Mucosa of descending colon (tissue), 3 donors: Measurements from ENCODE around the gene CMYA5. TPM values are rescaled to one million over a fixed set of nuclear protein-coding genes. Genes with fewer than 3 reads are reported as not detected.

ENCODE experiments used
- ATAC-seq: fragments of 200-7000 bp; cut with Tn5 transposase; one replicate; pipeline ENCODE4 v1.9.1; 2020; ENCODE audit warnings: mild to moderate bottlenecking, moderate library complexity
- DNase-seq, 3 donors: peaks; one replicate each; pipeline ENCODE4 v3.0.0-alpha.2; 2020
- H3K36me3 ChIP-seq: fragments of 200-600 bp; one replicate; pipeline ENCODE4 v1.8.0; 2021; ENCODE audit warnings: low read depth, mild to moderate bottlenecking
- H3K4me1 ChIP-seq: fragments of 200-600 bp; one replicate; pipeline ENCODE4 v1.8.0; 2021; ENCODE audit warnings: low read depth, mild to moderate bottlenecking
- H3K4me3 ChIP-seq: fragments of 200-600 bp; one replicate; pipeline ENCODE4 v1.8.0; 2021; ENCODE audit warnings: mild to moderate bottlenecking
- H3K9me3 ChIP-seq: fragments of 200-600 bp; one replicate; pipeline ENCODE4 v1.8.0; 2021; ENCODE audit warnings: mild to moderate bottlenecking
- intact Hi-C, 2 donors: fragments of 100-400 bp; cut with DNase I in 1 of 2; cut with micrococcal nuclease in 1 of 2; formaldehyde crosslinking; loops; one replicate each; pipeline versions ENCODE4 v1.11.0 to v1.11.1; 2022; cut with DNase I, micrococcal nuclease
- total RNA-seq, 3 donors: library from RNA; stranded (reverse); fragmentation: NEBNext Ultra II Directional in 2 of 3; extraction: Animal tissue kit (Norgen Biotek cat#: 25700) in 2 of 3; gene quantifications; one replicate each; pipeline versions ENCODE4 v1.2.1 to v1.2.4, GENCODE V29; 2021 to 2023
- TF ChIP-seq, protein P1 (sequence below): fragments of 200-600 bp; IDR thresholded peaks from one replicate; pipeline ENCODE4 v1.8.0; 2022; ENCODE audit warnings: antibody characterized with exemption, mild to moderate bottlenecking
- donor health status: DM: no; HTN: no; CAD: no; lungs with moderate emphysema.
- donor health status: DM: no; HTN: no; CAD: no.
- donor health status: DM: no; HTN: yes; CAD: no.

CMYA5 gene
- total RNA-seq, 3 donors from 2014 or later, result 0.55 to 3.3 (median 1.1) TPM

DNA sequence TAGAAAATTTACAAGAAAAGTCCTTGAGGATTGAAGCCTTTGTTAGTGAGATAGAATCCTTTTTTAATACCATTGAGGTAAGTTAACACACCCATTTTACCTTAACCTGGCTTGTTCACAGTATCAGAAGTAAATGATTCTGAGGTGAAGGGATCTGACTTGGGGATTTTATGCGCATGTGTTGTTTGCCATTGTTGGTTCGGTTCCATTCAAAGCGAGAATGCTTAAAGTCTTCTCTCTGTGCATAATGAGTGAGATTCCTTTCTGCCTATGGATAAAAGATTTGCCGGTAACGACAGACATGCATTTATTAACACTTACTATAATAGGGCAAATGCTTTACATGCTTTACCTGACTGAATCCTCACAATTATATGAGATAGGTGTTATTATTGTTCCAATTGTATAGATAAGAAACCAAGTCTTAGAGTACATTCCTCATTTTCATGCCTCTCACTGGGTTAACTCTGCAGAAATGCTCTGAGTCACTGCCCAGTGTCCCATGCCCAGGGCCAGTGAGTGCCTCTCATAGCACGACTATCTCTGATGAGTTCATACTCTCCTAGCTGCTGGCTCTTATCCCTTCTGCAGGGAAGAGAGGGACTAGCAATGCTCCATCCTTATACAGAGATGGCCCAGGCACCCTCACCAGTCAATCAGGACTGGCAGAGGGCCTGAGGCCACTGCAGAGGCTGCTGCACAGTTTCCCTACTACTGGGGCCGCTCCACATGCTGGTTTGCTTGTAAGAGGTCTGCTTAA is 54.4 kb downstream of the CMYA5 start:
- no peak for ATAC-seq

GRCh38 chr5:79745255-79745654 is 55.6 kb downstream of the CMYA5 start:
- DNase-seq (no peak), ATAC-seq (no peak)
- no peaks in the 10 kb centered on the region for H3K9me3 ChIP-seq
- H3K4me3 ChIP-seq, result no peak overlapping the region
- H3K36me3 ChIP-seq, result no peaks in the 10 kb centered on the region
- no peaks in the 10 kb centered on the region for H3K4me1 ChIP-seq
- intact Hi-C loops, result no loop called here
- TF ChIP-seq, protein P1, sequence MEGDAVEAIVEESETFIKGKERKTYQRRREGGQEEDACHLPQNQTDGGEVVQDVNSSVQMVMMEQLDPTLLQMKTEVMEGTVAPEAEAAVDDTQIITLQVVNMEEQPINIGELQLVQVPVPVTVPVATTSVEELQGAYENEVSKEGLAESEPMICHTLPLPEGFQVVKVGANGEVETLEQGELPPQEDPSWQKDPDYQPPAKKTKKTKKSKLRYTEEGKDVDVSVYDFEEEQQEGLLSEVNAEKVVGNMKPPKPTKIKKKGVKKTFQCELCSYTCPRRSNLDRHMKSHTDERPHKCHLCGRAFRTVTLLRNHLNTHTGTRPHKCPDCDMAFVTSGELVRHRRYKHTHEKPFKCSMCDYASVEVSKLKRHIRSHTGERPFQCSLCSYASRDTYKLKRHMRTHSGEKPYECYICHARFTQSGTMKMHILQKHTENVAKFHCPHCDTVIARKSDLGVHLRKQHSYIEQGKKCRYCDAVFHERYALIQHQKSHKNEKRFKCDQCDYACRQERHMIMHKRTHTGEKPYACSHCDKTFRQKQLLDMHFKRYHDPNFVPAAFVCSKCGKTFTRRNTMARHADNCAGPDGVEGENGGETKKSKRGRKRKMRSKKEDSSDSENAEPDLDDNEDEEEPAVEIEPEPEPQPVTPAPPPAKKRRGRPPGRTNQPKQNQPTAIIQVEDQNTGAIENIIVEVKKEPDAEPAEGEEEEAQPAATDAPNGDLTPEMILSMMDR, result no peak

More for the DNA sequence above, 54.4 kb downstream of the CMYA5 start:
- intact Hi-C loops, result no loop called here
- H3K36me3 ChIP-seq, result no peaks in the 10 kb centered on the region
- no peaks in the 10 kb centered on the region for H3K9me3 ChIP-seq
- TF ChIP-seq, protein P1, result no peak
- DNase-seq, result no peak
- no peaks in the 10 kb centered on the region for H3K4me1 ChIP-seq
- H3K4me3 ChIP-seq, result no peak overlapping the region

GRCh38 chr5:79746642-79747569 is 57.3 kb downstream of the CMYA5 start:
- Histone ChIP-seq H3K4me3 (no peak overlapping the region), H3K36me3 (no peaks in the 10 kb centered on the region), H3K4me1 (no peaks in the 10 kb centered on the region), H3K9me3 (no peaks in the 10 kb centered on the region)
- DNase-seq, result no peak
- TF ChIP-seq, protein P1, result no peak
- intact Hi-C loops, result no loop called here
- no peak for ATAC-seq

DNA sequence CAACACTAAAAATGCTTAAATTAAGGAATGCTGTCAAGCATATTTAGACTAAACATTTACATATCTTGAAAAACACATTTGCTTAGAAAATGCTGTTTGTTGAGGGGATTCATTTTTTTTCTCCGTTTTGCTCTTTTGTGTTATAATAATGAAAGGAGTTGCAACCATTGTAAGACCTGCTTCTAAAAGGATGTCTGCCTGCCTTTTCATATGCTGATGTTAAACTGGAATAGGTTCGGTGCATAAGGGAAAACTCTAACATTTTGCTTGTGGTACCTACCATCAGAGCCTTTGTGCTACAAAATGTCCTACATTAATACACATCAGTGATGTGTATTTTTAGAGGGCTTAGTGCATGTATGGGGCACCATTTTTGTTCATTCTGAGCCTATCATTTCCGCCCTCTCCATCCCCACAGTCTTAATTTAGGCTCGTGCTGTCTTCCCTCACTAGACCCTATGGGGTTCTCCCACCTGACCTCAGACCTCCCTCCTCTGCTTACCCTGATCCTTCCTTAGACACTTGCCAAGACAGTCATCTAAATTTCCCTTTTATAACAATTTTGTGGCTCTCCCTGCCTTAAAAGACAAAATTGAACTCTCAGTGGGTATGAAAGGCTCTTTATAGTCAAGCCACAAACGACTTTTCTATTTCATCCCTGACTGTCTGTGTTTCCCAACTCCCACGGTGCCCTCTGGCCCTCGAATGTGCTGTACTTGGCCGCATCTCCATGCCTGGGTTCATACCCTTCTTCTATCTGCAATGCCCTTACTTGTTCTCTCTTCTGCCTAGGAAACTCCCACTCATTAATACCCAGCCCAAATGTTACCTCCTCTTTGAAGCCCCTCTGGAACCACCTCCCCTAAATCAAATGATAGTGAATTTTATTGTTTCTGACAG is 61.2 kb downstream of the CMYA5 start:
- Histone ChIP-seq H3K9me3 (no peaks in the 10 kb centered on the region), H3K36me3 (no peaks in the 10 kb centered on the region), H3K4me3 (no peak overlapping the region), H3K4me1 (no peaks in the 10 kb centered on the region)
- intact Hi-C loops, result no loop called here
- no peak for DNase-seq
- TF ChIP-seq, protein P1, result no peak
- no peak for ATAC-seq

- H3K4me1 ChIP-seq, result no peaks in the 10 kb centered on the region
- no peak for DNase-seq
- H3K9me3 ChIP-seq, result no peaks in the 10 kb centered on the region
- ATAC-seq, result no peak
- intact Hi-C loops, result no loop called here
- H3K36me3 ChIP-seq, result no peaks in the 10 kb centered on the region
- TF ChIP-seq, protein P1, result no peak
- no peak overlapping the region for H3K4me3 ChIP-seq
These were observed 63.5 kb downstream of the CMYA5 start for GRCh38 chr5:79753092-79753491.
